Activated gamma-delta T cell treated with anti-CD3 and anti-CD28 coated beads, Interleukin-2, amount 50 U/mL, for 16 hours (primary cell): Measurements from ENCODE around the gene ABCD4.

Experiments
- DNase-seq: peaks from one replicate; pipeline ENCODE4 v3.0.0-alpha.2; 2020; ENCODE audit warnings: low read depth

ABCD4 gene

DNA sequence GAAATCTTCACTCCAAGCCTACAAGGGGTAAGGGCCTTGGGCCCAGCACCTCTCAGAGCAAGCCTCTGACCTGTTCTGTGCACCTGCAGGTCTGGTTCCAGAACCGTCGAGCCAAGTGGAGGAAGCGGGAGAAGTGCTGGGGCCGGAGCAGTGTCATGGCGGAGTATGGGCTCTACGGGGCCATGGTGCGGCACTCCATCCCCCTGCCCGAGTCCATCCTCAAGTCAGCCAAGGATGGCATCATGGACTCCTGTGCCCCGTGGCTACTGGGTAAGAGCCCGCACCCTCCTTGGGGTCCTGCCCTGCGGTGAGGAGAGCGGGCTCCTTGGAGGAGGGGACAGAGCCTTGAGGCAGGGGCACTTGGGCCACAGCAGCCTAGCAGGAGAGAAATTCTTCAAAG is 43.2 kb downstream of the ABCD4 start:
- DNase-seq, result no peak

DNA sequence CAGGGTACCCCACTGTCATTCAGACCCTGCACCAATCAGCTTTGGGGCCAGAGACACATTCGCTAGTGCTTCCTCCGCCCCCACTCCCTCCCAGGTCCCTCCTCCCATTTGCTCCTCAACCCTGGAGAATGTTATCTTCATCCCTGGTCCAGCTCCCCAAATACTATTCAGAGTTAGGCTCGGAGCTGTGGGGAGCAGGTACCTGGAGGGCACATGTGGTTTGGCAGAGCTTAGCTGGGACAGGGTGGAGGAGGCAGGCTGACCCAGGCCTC is 44.0 kb downstream of the ABCD4 start:
- DNase-seq, result no peak

GRCh38 chr14:74257941-74258763 is 44.6 kb downstream of the ABCD4 start:
- DNase-seq, result no peak

DNA sequence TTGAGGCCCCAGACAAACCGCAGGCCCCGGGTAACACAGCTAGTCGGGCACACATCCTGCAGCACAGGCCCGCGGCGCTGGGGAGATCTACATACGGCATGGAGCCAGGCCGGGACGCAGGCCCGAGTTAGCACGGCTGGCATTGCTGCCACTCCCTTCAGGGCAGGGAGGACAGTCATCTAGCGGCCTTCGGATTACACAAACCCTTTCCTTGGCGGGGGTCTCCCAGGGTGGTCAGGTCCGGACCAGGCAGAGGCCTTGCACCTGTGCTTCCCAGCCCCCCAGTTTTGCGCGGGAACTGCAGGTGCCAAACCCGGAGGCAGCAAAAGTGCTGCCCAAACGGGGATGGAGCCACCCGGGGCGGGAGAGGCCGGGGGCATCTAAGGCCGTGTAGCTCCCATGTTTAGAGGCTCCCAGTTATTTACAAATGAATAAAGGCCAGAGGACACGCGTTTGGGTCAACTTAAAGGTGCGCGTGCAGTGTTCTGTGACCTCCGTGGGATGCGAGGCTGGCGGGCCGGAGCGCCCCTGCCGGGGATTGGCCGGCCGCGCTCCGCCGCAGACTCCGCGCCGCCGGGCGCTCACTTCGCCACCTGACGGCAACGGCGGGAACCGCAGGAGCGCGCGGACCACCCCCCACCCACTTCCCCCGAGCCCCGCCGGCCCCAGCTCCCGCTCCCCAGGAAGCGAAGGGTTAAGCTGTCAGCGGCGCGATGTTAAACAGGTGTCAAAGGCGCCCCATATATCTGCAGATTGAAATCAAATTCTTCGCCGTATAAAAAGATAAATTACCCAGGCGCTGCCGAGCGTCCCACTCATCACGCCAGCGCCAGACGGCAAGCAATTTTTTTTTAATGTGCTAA is 45.4 kb downstream of the ABCD4 start:
- DNase-seq, result peak; percentile 30

DNA sequence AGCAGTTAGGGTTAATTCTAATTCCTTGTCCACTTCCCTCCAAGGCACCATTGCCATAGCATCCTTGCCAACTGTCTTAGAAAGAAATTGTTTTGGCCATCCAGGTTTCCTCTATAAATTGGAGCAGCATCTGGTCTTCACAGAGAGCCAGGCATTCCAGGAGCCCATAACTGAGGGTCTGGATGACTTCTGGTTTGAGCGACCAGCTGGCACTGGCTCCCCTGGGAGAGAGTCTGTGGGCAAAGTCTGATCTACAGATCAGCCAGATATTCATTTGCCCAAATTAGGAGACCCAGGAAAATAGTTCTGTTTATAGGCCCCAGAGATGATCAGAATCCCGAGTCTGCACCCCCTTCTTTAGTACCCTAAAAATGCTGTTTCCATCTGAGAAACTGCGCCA is 47.5 kb downstream of the ABCD4 start:
- no peak for DNase-seq

DNA sequence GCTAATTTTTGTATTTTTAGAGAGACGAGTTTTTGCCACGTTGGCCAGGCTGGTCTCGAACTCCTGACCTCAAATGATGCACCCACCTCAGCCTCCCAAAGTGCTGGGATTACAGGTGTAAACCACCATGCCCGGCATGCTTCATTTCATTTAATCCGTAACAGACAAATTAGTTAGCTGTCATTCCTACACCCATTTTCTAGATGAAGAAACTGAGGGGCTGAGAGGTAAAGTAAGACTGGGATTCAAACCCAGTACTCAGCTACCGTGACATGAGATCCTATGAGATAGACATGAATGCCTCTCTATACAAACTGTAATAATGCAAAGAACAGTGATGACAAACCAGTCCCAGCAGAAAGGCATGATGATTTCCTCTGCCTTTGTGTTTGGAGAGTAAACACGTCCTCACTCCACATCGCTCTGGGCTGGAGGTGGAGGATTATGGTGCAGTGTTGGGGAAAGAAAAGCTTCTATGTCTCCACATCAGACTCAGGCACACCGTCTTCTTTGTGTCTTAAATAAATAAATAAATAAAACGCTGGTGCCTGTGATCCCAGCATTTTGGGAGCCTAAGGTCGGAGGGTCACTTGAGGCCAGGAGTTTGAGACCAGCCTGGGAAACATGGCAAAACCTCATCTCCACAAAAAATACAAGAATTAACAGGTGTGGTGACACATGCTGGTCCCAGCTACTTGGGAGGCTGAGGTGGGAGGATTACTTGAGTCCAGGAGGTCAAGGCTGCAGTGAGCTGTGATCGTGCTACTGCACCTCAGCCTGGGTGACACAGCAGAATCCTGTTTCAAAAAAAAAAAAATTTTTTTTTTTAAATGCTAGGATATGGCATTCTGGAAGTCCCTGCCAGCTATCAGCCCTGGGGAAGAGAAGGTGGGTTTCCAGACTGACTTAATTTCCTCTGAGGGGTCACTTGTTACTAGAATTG is 53.0 kb downstream of the ABCD4 start:
- no peak for DNase-seq

GRCh38 chr14:74248017-74248416 is 54.7 kb downstream of the ABCD4 start:
- no peak for DNase-seq

GRCh38 chr14:74246542-74246941 is 56.2 kb downstream of the ABCD4 start:
- no peak for DNase-seq

GRCh38 chr14:74245292-74245691 is 57.4 kb downstream of the ABCD4 start:
- no peak for DNase-seq

- no peak for DNase-seq
Observed at GRCh38 chr14:74244115-74244514, 58.6 kb downstream of the ABCD4 start.

GRCh38 chr14:74243051-74243450 is 59.7 kb downstream of the ABCD4 start:
- DNase-seq, result no peak

GRCh38 chr14:74242780-74243042 is 60.0 kb downstream of the ABCD4 start:
- DNase-seq, result no peak

DNA sequence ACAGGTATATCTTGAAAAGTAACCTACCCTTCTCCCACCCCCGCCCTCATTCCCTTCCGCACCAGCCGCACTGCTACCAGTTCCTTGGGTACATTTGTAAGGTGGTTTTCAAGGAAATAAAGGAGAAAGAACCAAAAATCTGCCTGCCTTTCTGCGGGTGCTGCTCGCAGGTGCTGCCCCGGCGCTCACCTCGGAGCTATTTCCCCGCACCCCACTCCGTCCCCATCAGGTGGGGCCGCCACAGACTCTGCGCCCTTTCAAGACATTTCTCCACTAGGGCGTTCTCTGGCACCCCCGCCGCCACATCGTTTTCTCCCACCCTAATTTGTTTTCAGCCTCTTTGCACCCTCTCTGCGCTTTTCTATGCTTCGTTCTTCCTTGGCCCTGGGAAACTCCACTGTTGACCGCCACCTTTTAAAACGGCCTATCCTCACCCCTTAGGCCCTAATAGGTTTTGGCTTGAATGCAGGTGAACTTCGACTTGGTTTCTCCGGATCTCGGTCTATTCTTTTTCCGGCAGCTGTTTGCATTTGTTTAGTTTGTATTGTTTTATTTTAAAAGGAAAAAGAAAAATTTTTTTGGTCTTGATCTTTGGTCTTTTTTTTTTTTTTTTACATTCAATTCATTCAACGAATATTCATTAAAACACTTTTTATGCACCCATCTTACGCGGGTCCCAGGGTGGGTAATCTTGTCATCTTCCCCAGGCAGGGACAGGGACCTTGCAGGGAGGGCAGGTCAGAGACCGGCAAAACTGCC is 60.5 kb downstream of the ABCD4 start:
- no peak for DNase-seq

GRCh38 chr14:74241652-74242017 is 61.1 kb downstream of the ABCD4 start:
- DNase-seq, result no peak

GRCh38 chr14:74240794-74241651 is 61.7 kb downstream of the ABCD4 start:
- DNase-seq, result no peak

DNA sequence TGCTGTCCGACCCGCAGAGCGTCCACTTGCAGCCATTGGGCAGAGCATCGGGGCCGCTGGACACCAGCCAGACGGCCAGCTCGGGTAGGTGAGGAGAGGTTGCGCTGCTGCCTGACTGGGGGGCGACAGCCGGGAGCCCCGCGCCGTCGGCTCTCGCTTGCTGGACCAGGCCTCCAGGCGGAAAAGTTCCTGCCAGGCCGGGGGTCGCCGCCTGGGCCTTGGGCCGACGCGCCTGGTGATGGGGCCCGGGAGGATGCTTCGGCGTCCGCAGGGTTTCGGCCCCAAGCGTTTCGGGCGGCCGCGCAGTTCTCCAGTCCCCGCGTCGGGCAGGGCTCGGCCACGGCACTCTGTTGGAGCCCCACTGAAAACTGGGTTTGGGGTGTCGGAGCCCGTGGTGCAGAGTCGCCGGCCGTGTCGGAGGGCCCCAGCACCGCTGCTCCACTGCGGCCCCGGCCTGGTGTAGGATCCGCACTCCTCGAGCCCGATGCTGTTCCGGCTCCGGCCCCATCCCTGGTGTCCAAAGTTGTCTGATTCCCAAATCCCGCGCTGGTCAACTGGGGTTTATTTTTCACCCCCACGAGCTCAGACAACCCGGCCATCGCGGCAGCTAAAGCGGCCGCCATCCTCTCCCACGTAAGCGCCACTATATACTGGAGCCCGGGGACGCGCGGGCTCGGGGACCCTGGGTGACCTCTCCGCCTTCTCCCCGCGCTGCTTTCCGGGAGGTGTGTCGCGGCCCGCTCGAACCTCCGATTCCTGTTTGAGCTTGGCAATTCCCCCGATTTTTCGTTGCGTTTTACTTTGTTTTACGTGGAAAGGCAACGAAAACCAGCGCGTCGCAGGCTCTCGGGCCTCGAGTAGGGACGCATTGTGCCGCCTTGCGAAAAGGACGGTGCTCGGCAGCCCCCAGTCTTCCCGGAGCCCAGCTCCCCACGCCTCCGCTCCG is 62.6 kb downstream of the ABCD4 start:
- no peak for DNase-seq

DNA sequence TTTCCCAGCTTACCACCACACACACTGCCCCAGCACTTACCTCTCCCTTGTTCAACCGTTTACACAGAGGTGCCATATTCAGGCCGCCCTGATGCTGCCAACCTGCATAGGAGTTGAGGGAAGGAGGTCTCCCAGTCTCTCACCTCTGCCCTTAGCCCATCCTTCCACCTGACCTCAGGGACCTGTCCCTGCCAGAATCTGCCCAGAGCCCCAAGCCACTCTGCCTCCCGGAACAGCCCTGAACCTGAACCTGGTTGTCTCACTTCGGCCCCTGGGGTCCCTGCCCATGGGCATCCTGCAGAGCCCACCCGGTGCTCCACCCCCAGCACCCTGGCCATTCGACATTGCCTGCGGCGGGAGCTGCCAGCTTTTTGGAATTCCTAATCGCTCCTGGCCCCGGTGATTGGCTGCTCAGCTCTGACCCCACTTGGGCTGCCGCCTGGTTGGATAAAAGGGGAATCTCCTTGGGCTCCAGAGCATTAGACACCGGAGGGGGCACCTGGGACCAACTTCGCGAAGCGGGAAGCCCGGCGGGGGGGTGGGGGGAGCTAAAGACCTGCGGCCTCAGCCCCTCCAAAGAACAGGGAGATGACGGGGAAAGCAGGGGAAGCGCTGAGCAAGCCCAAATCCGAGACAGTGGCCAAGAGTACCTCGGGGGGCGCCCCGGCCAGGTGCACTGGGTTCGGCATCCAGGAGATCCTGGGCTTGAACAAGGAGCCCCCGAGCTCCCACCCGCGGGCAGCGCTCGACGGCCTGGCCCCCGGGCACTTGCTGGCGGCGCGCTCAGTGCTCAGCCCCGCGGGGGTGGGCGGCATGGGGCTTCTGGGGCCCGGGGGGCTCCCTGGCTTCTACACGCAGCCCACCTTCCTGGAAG is 63.5 kb downstream of the ABCD4 start, which contains the start of gene VSX2:
Gene VSX2 (plus strand): TSS at position 476 of the 874 bp plus-strand sequence. CDS start 113 bp downstream, at position 589.
- no peak for DNase-seq

GRCh38 chr14:74237441-74237840 is 65.3 kb downstream of the ABCD4 start:
- DNase-seq, result no peak
